OCI-LY1 (cell line): ENCODE data around the gene RFX6.
"Not testable (repeated sequence)": the region's sequence is repeated elsewhere in the genome, so short reads cannot be mapped to it uniquely, and the experiment has no call there.

ENCODE experiments used
- H2AFZ ChIP-seq: fragments of 200-600 bp; sonication (generic), shearing (Covaris generic); 2 replicates; pipeline ENCODE4 v1.6.0; 2014; ENCODE audit warnings: antibody characterized with exemption, mild to moderate bottlenecking, low read length
- H3F3A ChIP-seq: fragments of 200-600 bp; sonication (generic), shearing (Covaris generic); 2 replicates; pipeline ENCODE4 v1.6.0; 2014; ENCODE audit warnings: mild to moderate bottlenecking, antibody characterized with exemption, low read length, moderate library complexity; ENCODE audit not compliant: insufficient read depth
- H3K27ac ChIP-seq: fragments of 200-600 bp; sonication (generic); 2 replicates; pipeline ENCODE4 v1.5.1; 2014; ENCODE audit warnings: low read length, mixed run types, mild to moderate bottlenecking, low read depth; ENCODE audit not compliant: poor library complexity, severe bottlenecking
- H3K27me3 ChIP-seq: fragments of 200-600 bp; sonication (generic); 2 replicates; pipeline ENCODE4 v1.6.0; 2014; ENCODE audit warnings: antibody characterized with exemption, mild to moderate bottlenecking, low read length, moderate library complexity; ENCODE audit not compliant: insufficient read depth
- H3K36me3 ChIP-seq: fragments of 200-600 bp; sonication (generic); 2 replicates; pipeline ENCODE4 v1.6.1; 2014; ENCODE audit warnings: mild to moderate bottlenecking, antibody characterized with exemption, low read length, moderate library complexity, mixed read lengths; ENCODE audit not compliant: insufficient read depth
- H3K4me1 ChIP-seq: fragments of 200-600 bp; sonication (generic); 2 replicates; pipeline ENCODE4 v1.5.1; 2014; ENCODE audit warnings: mild to moderate bottlenecking, low read length, moderate library complexity; ENCODE audit not compliant: insufficient read depth, severe bottlenecking
- H3K4me2 ChIP-seq: fragments of 200-600 bp; sonication (generic), shearing (Covaris generic); 2 replicates; pipeline ENCODE4 v1.6.1; 2014; ENCODE audit warnings: low read length
- H3K4me3 ChIP-seq: fragments of 200-600 bp; sonication (generic); 2 replicates; pipeline ENCODE4 v1.5.1; 2014; ENCODE audit warnings: low read length, low read depth, mild to moderate bottlenecking, mixed read lengths; ENCODE audit not compliant: poor library complexity, severe bottlenecking
- H3K79me2 ChIP-seq: fragments of 200-600 bp; shearing (Covaris generic); 2 replicates; pipeline ENCODE4 v1.6.1; 2016; ENCODE audit warnings: mixed run types, low read length, mixed read lengths; ENCODE audit not compliant: insufficient read depth
- H3K9ac ChIP-seq: fragments of 200-600 bp; sonication (generic), shearing (Covaris generic); 2 replicates; pipeline ENCODE4 v1.6.1; 2014; ENCODE audit warnings: mild to moderate bottlenecking, low read length, mixed read lengths
- H3K9me2 ChIP-seq: fragments of 200-600 bp; sonication (generic), shearing (Covaris generic); 2 replicates; pipeline ENCODE4 v1.6.1; 2014; ENCODE audit warnings: low read depth, mild to moderate bottlenecking, low read length, mixed read lengths
- H3K9me3 ChIP-seq: fragments of 200-600 bp; shearing (Covaris generic); 2 replicates; pipeline ENCODE4 v1.6.1; 2014; ENCODE audit warnings: low read length, mixed read lengths
- H4K20me1 ChIP-seq: fragments of 200-600 bp; sonication (generic), shearing (Covaris generic); 2 replicates; pipeline ENCODE4 v1.6.0; 2016; ENCODE audit warnings: mild to moderate bottlenecking, low read length; ENCODE audit not compliant: insufficient read depth
- CTCF ChIP-seq: fragments of 200-600 bp; sonication (generic), shearing (Covaris generic); IDR thresholded peaks from 2 replicates; pipeline ENCODE4 v1.5.1; 2017; ENCODE audit warnings: mild to moderate bottlenecking, antibody characterized with exemption, low read length, moderate library complexity, mixed read lengths
- EZH2 ChIP-seq: fragments of 200-600 bp; sonication (generic), shearing (Covaris generic); IDR thresholded peaks from 2 replicates; pipeline ENCODE4 v1.8.0; 2017; ENCODE audit warnings: borderline replicate concordance, mixed run types, mild to moderate bottlenecking, antibody characterized with exemption, low read length, moderate library complexity, mixed read lengths

Gene RFX6

GRCh38 chr6:116876635-116877611, at the start of gene RFX6:
Gene RFX6, plus strand, starts transcription at chr6:116877242. Its CDS starts 34 bp downstream, at chr6:116877276.
- H3K27me3 ChIP-seq = no peaks in the 10 kb centered on the region
- H2AFZ ChIP-seq = no peak within 1 kb of the TSS
- no peak for TF ChIP-seq EZH2
- no peak within 1 kb of the TSS for H3K9ac ChIP-seq
- H3K27ac ChIP-seq = no peak within 1 kb of the TSS
- no peaks in the 10 kb centered on the region for H3K36me3 ChIP-seq
- H4K20me1 ChIP-seq = no peaks in the 10 kb centered on the region
- H3K79me2 ChIP-seq = no peaks in the 10 kb centered on the region
- no peak within 1 kb of the TSS for H3K4me3 ChIP-seq
- H3K4me2 ChIP-seq = no peak within 1 kb of the TSS
- H3K9me2 ChIP-seq = no peaks in the 10 kb centered on the region
- H3K9me3 ChIP-seq = no peaks in the 10 kb centered on the region
- H3K4me1 ChIP-seq = no peaks in the 10 kb centered on the region
- no peaks in the 10 kb centered on the region for H3F3A ChIP-seq

- H3K9me2 ChIP-seq = no peaks in the 10 kb centered on the region
- H3K4me2 ChIP-seq = no peak overlapping the region
- no peak overlapping the region for H2AFZ ChIP-seq
- TF ChIP-seq CTCF (no peak), EZH2 (no peak)
- no peaks in the 10 kb centered on the region for H3K79me2 ChIP-seq
- H3K4me1 ChIP-seq = no peaks in the 10 kb centered on the region
- no peaks in the 10 kb centered on the region for H3K27me3 ChIP-seq
- H3K4me3 ChIP-seq = no peak overlapping the region
- no peak overlapping the region for H3K9ac ChIP-seq
- no peaks in the 10 kb centered on the region for H4K20me1 ChIP-seq
- no peaks in the 10 kb centered on the region for H3K9me3 ChIP-seq
- H3K36me3 ChIP-seq = no peaks in the 10 kb centered on the region
- H3F3A ChIP-seq = no peaks in the 10 kb centered on the region
- no peak overlapping the region for H3K27ac ChIP-seq
These were observed 49.3 kb upstream of the RFX6 start for GRCh38 chr6:116827561-116828240.

GRCh38 chr6:116828983-116829382, 48.1 kb upstream of the RFX6 start, which contains the start of gene GPRC6A:
Gene GPRC6A, minus strand, starts transcription at chr6:116829083. Its CDS starts 70 bp downstream, at chr6:116829013.
- H3K9me3 ChIP-seq = no peaks in the 10 kb centered on the region
- no peak within 1 kb of the TSS for H3K4me3 ChIP-seq
- H3F3A ChIP-seq = no peaks in the 10 kb centered on the region
- no peak within 1 kb of the TSS for H3K4me2 ChIP-seq
- H3K27ac ChIP-seq = no peak within 1 kb of the TSS
- no peak for TF ChIP-seq CTCF
- TF ChIP-seq EZH2 = no peak
- H3K27me3 ChIP-seq = no peaks in the 10 kb centered on the region
- no peaks in the 10 kb centered on the region for H3K36me3 ChIP-seq
- no peaks in the 10 kb centered on the region for H4K20me1 ChIP-seq
- no peak within 1 kb of the TSS for H3K9ac ChIP-seq
- no peaks in the 10 kb centered on the region for H3K4me1 ChIP-seq
- no peaks in the 10 kb centered on the region for H3K9me2 ChIP-seq
- H3K79me2 ChIP-seq = no peaks in the 10 kb centered on the region
- no peak within 1 kb of the TSS for H2AFZ ChIP-seq

GRCh38 chr6:116834526-116834925, 42.5 kb upstream of the RFX6 start:
- H3K36me3 ChIP-seq, H3K9me3 ChIP-seq, H3K9ac ChIP-seq, H3K4me2 ChIP-seq, H4K20me1 ChIP-seq, H3K27ac ChIP-seq, H3K4me1 ChIP-seq, H3K9me2 ChIP-seq, H3F3A ChIP-seq, H3K27me3 ChIP-seq, H3K79me2 ChIP-seq, H2AFZ ChIP-seq, H3K4me3 ChIP-seq: not testable (repeated sequence)
